ENCODE results near the gene TBCD.

The TBCD gene

DNA sequence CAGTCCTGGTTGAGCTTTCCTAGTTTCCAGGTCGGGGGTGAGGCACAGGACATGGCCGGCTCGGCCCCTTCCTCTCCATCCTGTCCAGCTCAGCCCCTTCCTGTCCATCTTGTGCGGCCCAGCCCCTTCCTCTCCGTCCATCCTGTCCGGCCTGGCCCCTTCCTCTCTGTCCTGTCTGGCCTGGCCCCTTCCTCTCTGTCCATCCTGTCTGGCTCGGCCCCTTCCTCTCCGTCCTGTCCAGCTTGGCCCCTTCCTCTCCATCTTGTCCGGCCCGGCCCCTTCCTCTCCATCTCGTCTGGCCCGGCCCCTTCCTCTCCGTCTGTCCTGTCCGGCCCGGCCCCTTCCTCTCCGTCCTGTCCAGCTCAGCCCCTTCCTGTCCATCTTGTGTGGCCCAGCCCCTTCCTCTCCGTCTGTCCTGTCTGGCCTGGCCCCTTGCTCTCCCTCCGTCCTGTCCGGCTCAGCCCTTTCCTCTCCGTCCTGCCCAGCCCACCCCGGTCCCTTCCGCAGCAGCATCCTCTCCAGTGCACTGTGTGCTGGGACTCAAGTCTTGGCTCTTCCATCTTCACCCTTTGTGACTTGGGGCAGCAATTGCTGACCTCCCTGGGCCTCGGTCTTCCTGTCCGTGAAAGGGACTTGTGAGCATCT, 93.4 kb downstream of the TBCD start:
- no peak for DNase-seq (ENCODE audit: low read depth)
- H3K4me3 ChIP-seq (ENCODE audit: low read depth, low read length), result no peak overlapping the region
- TF ChIP-seq, protein P1, sequence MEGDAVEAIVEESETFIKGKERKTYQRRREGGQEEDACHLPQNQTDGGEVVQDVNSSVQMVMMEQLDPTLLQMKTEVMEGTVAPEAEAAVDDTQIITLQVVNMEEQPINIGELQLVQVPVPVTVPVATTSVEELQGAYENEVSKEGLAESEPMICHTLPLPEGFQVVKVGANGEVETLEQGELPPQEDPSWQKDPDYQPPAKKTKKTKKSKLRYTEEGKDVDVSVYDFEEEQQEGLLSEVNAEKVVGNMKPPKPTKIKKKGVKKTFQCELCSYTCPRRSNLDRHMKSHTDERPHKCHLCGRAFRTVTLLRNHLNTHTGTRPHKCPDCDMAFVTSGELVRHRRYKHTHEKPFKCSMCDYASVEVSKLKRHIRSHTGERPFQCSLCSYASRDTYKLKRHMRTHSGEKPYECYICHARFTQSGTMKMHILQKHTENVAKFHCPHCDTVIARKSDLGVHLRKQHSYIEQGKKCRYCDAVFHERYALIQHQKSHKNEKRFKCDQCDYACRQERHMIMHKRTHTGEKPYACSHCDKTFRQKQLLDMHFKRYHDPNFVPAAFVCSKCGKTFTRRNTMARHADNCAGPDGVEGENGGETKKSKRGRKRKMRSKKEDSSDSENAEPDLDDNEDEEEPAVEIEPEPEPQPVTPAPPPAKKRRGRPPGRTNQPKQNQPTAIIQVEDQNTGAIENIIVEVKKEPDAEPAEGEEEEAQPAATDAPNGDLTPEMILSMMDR (IDR thresholded peaks at IDR 0.05; ENCODE audit: low read depth, low read length, missing control alignments), result no peak

DNA sequence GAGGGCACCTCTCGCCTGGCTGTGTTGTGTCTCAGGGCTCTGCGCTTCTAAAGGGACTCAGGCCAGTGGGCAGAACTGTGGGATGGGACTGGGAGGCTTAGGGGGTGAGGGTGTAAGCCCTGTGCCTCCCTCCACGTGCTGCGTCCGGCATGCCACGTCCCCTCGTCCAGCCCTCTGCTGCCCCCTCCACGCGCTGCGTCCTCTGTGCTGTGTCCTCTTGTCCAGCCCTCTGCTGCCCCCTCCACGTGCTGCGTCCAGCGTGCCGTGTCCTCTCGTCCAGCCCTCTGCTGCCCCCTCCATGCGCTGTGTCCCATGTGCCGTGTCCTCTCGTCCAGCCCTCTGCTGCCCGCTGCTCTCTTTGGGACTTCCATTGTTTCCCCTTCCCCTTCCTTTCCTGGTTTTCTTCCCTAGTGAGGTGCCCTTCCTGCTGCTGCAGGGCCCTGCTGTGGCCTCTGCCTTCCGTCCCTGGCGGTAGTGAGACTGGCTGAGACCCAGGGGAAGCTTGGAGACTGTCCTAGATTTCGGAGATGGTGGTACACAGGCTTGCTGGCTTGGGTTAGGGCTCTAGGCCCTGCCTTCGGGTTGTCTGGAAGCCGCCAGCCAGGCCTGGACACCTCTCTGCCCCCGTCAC, 94.3 kb downstream of the TBCD start:
- no peak for DNase-seq (ENCODE audit: low read depth)
- TF ChIP-seq, protein P1 (IDR thresholded peaks at IDR 0.05; ENCODE audit: low read depth, low read length, missing control alignments), result no peak
- no peak overlapping the region for H3K4me3 ChIP-seq (ENCODE audit: low read depth, low read length)

DNA sequence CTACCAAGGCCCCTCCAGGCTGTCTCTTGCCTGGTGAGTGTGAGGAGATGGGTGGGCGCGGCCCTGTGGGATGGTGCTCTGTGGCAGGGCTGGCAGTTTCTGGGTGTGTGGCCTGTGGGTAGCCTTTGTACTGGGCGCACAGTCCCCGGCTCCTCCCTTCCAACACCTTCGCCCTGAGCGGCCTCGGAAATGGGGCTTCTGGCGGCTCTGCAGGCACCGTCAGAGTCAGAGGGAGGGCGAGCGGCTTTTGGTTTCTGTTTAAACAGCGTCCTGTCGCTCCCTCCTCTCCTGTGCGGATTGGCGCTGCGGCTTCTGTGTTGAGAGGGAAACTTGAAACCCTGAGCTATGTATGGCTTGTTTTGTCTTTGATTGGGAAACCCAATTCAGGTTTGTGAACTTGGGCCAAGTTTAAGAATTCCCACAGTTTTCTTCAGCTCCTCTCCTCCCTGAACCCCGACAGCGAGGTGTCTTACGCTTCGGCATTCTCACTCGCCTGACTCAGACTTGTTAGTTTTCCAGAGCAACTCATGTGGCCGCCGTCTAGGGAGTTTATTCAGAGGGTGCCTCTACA, 96.2 kb downstream of the TBCD start:
- TF ChIP-seq, protein P1 (IDR thresholded peaks at IDR 0.05; ENCODE audit: low read depth, low read length, missing control alignments), result no peak
- no peak overlapping the region for H3K4me3 ChIP-seq (ENCODE audit: low read depth, low read length)
- no peak for DNase-seq (ENCODE audit: low read depth)

DNA sequence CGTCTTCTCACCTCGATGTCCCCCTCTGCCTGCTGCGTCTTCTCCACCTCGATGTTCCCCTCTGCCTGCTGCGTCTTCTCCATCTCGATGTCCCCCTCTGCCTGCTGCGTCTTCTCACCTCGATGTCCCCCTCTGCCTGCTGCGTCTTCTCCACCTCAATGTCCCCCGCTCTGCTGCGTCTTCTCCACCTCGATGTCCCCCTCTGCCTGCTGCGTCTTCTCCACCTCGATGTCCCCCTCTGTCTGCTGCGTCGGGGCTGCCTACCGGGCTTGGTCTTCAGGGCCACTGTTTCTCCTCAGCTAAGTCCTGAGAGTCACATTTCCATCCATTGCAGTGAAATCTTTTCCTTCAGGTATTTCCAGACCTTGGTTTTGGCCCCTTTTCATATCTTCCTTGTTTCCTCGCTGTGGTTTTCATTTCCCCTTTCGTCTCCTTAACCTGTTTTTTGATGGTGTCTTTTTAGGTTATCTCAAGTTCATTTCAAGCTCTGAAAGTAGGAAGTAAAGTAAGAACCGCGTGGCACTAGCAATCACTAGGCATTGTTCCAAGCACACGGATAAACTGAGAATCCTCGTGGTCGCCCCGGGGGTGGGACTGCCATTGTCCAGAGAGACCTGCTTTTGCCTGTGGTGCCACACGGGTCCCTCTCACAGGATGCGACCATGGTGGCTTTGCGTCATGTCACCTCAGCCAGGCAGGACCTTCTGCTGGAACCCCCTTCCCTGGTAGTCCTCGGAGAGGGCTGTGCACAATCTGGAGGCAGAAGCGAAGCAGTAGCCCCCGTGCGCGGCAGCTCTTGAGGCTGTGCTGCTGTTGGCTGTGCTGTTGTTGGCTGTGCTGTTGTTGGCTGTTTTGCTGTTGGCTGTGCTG, 97.4 kb downstream of the TBCD start:
- TF ChIP-seq, protein P1 (IDR thresholded peaks at IDR 0.05; ENCODE audit: low read depth, low read length, missing control alignments), result no peak
- H3K4me3 ChIP-seq (ENCODE audit: low read depth, low read length), result no peak overlapping the region
- no peak for DNase-seq (ENCODE audit: low read depth)

DNA sequence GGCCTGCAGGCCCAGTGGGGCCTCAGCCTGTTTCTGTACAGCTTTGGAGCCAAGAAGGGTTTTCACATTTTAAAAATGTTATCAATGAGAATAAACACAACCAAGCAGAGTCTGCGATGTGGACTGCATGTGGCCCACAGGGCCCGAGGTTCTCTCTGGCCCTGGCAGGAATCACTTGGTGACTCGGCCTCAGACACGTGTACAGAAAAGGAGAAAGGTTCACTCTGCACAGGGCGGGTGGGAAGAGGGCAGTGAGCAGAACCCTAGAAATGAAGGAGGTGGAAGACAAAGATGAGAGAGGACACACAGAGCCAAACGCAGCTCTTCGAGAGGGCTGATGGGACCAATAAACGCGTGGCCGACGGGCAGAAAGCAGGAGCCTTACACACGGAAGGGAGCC, 99.5 kb downstream of the TBCD start:
- no peak overlapping the region for H3K4me3 ChIP-seq (ENCODE audit: low read depth, low read length)
- DNase-seq (ENCODE audit: low read depth), result no peak
- TF ChIP-seq, protein P1 (IDR thresholded peaks at IDR 0.05; ENCODE audit: low read depth, low read length, missing control alignments), result no peak

DNA sequence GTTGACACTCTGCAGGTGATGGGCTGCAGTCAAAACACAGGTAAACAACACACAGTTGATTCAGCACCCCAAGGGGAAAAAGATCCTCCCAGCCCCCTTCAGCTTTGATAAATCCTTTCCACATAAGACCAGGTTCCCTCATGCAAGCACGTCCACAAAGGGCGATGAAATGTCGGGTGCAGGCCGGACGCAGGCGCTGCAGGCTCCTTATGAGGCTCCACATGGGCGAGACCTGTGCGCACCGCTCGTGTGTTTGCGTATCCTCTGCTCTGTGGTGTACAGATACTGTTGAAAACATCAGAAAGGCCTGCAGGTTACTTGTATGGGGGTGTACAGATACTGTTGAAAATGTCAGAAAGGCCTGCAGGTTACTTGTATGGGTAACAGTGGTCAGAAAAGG, 102.4 kb downstream of the TBCD start:
- no peak for DNase-seq (ENCODE audit: low read depth)
- H3K4me3 ChIP-seq (ENCODE audit: low read depth, low read length), result no peak overlapping the region
- TF ChIP-seq, protein P1 (IDR thresholded peaks at IDR 0.05; ENCODE audit: low read depth, low read length, missing control alignments), result no peak

Measured in GM12864 (cell line).